Central memory CD8-positive, alpha-beta T cell (primary cell): ENCODE measurements around the gene PSMD13.

Experiments used
- ATAC-seq: fragments of 150-1000 bp; cut with Tn5 transposase; replicated peaks from 2 replicates; pipeline ENCODE4 v1.10.0; 2022; ENCODE audit warnings: mild to moderate bottlenecking, moderate FRiP score, moderate number of reproducible peaks; ENCODE audit not compliant: poor library complexity, severe bottlenecking; ENCODE audit errors: extremely low read depth
- DNase-seq, 2 donors: peaks; one replicate each; pipeline ENCODE4 v3.0.0; 2021; ENCODE audit warnings: low spot score in 2 of 2
- H3K27ac Mint-ChIP-seq: one replicate; pipeline ENCODE4 v1.8.0; 2022; ENCODE audit warnings: low read depth, mild to moderate bottlenecking, moderate library complexity, mixed read lengths
- H3K27me3 Mint-ChIP-seq: one replicate; pipeline ENCODE4 v1.8.0; 2022; ENCODE audit warnings: mixed read lengths
- H3K36me3 Mint-ChIP-seq: one replicate; pipeline ENCODE4 v1.8.0; 2022; ENCODE audit warnings: mild to moderate bottlenecking, moderate library complexity, mixed read lengths; ENCODE audit not compliant: insufficient read depth
- H3K4me1 Mint-ChIP-seq: one replicate; pipeline ENCODE4 v1.8.0; 2022; ENCODE audit warnings: mixed read lengths
- H3K4me3 Mint-ChIP-seq: one replicate; pipeline ENCODE4 v1.8.0; 2022; ENCODE audit warnings: mild to moderate bottlenecking, moderate library complexity, mixed read lengths
- H3K9me3 Mint-ChIP-seq: one replicate; pipeline ENCODE4 v1.8.0; 2022; ENCODE audit warnings: mixed read lengths

Gene PSMD13

GRCh38 chr11:199004-199581, 37.7 kb upstream of the PSMD13 start:
- H3K4me3 Mint-ChIP-seq = no peak overlapping the region
- no peaks in the 10 kb centered on the region for H3K9me3 Mint-ChIP-seq
- peak overlapping the region; percentile 30 for H3K27ac Mint-ChIP-seq
- H3K4me1 Mint-ChIP-seq = peaks cover 24% of the 10 kb centered on the region
- H3K27me3 Mint-ChIP-seq = no peaks in the 10 kb centered on the region
- DNase-seq (peak in 1 of 2 donors; percentile 12), ATAC-seq (no peak)
- H3K36me3 Mint-ChIP-seq = peaks cover 7% of the 10 kb centered on the region

- H3K4me3 Mint-ChIP-seq = no peak overlapping the region
- peaks cover 10% of the 10 kb centered on the region for H3K36me3 Mint-ChIP-seq
- H3K27ac Mint-ChIP-seq = no peak overlapping the region
- no peaks in the 10 kb centered on the region for H3K27me3 Mint-ChIP-seq
- DNase-seq = peak in 1 of 2 donors; percentile 12
- no peak for ATAC-seq
- H3K9me3 Mint-ChIP-seq = no peaks in the 10 kb centered on the region
- H3K4me1 Mint-ChIP-seq = peaks cover 25% of the 10 kb centered on the region
These were observed 37.0 kb upstream of the PSMD13 start for GRCh38 chr11:199782-200181.

GRCh38 chr11:200224-201003, 36.4 kb upstream of the PSMD13 start:
- DNase-seq = no peak
- no peak overlapping the region for H3K27ac Mint-ChIP-seq
- H3K36me3 Mint-ChIP-seq = peaks cover 12% of the 10 kb centered on the region
- H3K27me3 Mint-ChIP-seq = no peaks in the 10 kb centered on the region
- ATAC-seq = no peak
- no peaks in the 10 kb centered on the region for H3K9me3 Mint-ChIP-seq
- H3K4me1 Mint-ChIP-seq = peaks cover 25% of the 10 kb centered on the region
- no peak overlapping the region for H3K4me3 Mint-ChIP-seq

- no peak overlapping the region for H3K27ac Mint-ChIP-seq
- ATAC-seq (no peak), DNase-seq (peak in 1 of 2 donors; percentile 6)
- no peaks in the 10 kb centered on the region for H3K9me3 Mint-ChIP-seq
- H3K4me3 Mint-ChIP-seq = no peak overlapping the region
- H3K27me3 Mint-ChIP-seq = no peaks in the 10 kb centered on the region
- H3K36me3 Mint-ChIP-seq = peaks cover 20% of the 10 kb centered on the region
- H3K4me1 Mint-ChIP-seq = peaks cover 37% of the 10 kb centered on the region
These were observed 34.8 kb upstream of the PSMD13 start for GRCh38 chr11:201966-202365.

GRCh38 chr11:202490-202889, 34.3 kb upstream of the PSMD13 start:
- H3K27ac Mint-ChIP-seq = no peak overlapping the region
- H3K4me1 Mint-ChIP-seq = peaks cover 42% of the 10 kb centered on the region
- H3K36me3 Mint-ChIP-seq = peaks cover 24% of the 10 kb centered on the region
- ATAC-seq = no peak
- H3K27me3 Mint-ChIP-seq = no peaks in the 10 kb centered on the region
- H3K9me3 Mint-ChIP-seq = no peaks in the 10 kb centered on the region
- no peak for DNase-seq
- H3K4me3 Mint-ChIP-seq = no peak overlapping the region

- Mint-ChIP-seq H3K4me1 (peaks cover 46% of the 10 kb centered on the region), H3K36me3 (peaks cover 31% of the 10 kb centered on the region), H3K27me3 (no peaks in the 10 kb centered on the region), H3K27ac (peak overlapping the region; percentile 74), H3K9me3 (no peaks in the 10 kb centered on the region), H3K4me3 (peak overlapping the region; percentile 10)
- DNase-seq = no peak
- ATAC-seq = no peak
These were observed 33.5 kb upstream of the PSMD13 start for GRCh38 chr11:203056-203944.

GRCh38 chr11:203945-204586, 32.7 kb upstream of the PSMD13 start:
- peaks cover 49% of the 10 kb centered on the region for H3K4me1 Mint-ChIP-seq
- no peaks in the 10 kb centered on the region for H3K9me3 Mint-ChIP-seq
- H3K27me3 Mint-ChIP-seq = no peaks in the 10 kb centered on the region
- ATAC-seq (no peak), DNase-seq (no peak)
- H3K4me3 Mint-ChIP-seq = peak overlapping the region; percentile 10
- H3K36me3 Mint-ChIP-seq = peaks cover 33% of the 10 kb centered on the region
- peak overlapping the region; percentile 74 for H3K27ac Mint-ChIP-seq

- Mint-ChIP-seq H3K9me3 (no peaks in the 10 kb centered on the region), H3K4me3 (no peak overlapping the region), H3K27ac (no peak overlapping the region), H3K27me3 (no peaks in the 10 kb centered on the region), H3K36me3 (peaks cover 32% of the 10 kb centered on the region), H3K4me1 (peaks cover 53% of the 10 kb centered on the region)
- peak in 1 of 2 donors; percentile 12 for DNase-seq
- ATAC-seq = no peak
These were observed 32.1 kb upstream of the PSMD13 start for GRCh38 chr11:204587-205109.

- peak overlapping the region; percentile 91 for H3K4me3 Mint-ChIP-seq
- H3K36me3 Mint-ChIP-seq = peaks cover 34% of the 10 kb centered on the region
- peaks cover 60% of the 10 kb centered on the region for H3K4me1 Mint-ChIP-seq
- DNase-seq = peak in 1 of 2 donors; percentile 8
- H3K27me3 Mint-ChIP-seq = no peaks in the 10 kb centered on the region
- H3K9me3 Mint-ChIP-seq = no peaks in the 10 kb centered on the region
- peak overlapping the region; percentile 97 for H3K27ac Mint-ChIP-seq
- no peak for ATAC-seq
These were observed 31.4 kb upstream of the PSMD13 start for GRCh38 chr11:205221-206001.

- H3K4me1 Mint-ChIP-seq = peaks cover 60% of the 10 kb centered on the region
These were observed 30.8 kb upstream of the PSMD13 start for GRCh38 chr11:206002-206384.

GRCh38 chr11:206526-207207, 30.1 kb upstream of the PSMD13 start:
- Mint-ChIP-seq H3K9me3 (no peaks in the 10 kb centered on the region), H3K4me3 (peak overlapping the region; percentile 91), H3K27me3 (no peaks in the 10 kb centered on the region), H3K4me1 (peaks cover 56% of the 10 kb centered on the region), H3K36me3 (peaks cover 41% of the 10 kb centered on the region), H3K27ac (peak overlapping the region; percentile 97)
- ATAC-seq (no peak), DNase-seq (no peak)

More at GRCh38 chr11:206002-206384, 30.8 kb upstream of the PSMD13 start:
- DNase-seq (peak in 1 of 2 donors; percentile 13), ATAC-seq (no peak)
- H3K9me3 Mint-ChIP-seq = no peaks in the 10 kb centered on the region
- peak overlapping the region; percentile 97 for H3K27ac Mint-ChIP-seq
- peaks cover 35% of the 10 kb centered on the region for H3K36me3 Mint-ChIP-seq
- no peaks in the 10 kb centered on the region for H3K27me3 Mint-ChIP-seq
- H3K4me3 Mint-ChIP-seq = peak overlapping the region; percentile 91
